H1 (cell line): Measurements from ENCODE around the gene PLXDC2. TPM values are rescaled to one million over a fixed set of nuclear protein-coding genes. Genes with fewer than 3 reads are reported as not detected.

Experiments
- CTCF ChIA-PET: fragments of 300-600 bp; sonication (Branson Sonifier 250); formaldehyde crosslinking; loops from one replicate; lab custom pipeline; 2021; ENCODE audit not compliant: partially characterized antibody; lab: Charles Lee
- POLR2A ChIA-PET: fragments of 300-600 bp; sonication (Branson Sonifier 250); formaldehyde crosslinking; loops from one replicate; lab custom pipeline; 2021; ENCODE audit warnings: inconsistent platforms; ENCODE audit not compliant: partially characterized antibody; lab: Charles Lee
- DNase-seq, 2 experiments: peaks; one replicate each; pipeline versions ENCODE4 v3.0.0 to v3.0.0-alpha.2; 2010 to 2022; ENCODE audit warnings: low spot score in 2 of 2, low read depth in 1 of 2, mixed read lengths in 1 of 2
- FAIRE-seq: peaks from 2 replicates; lab custom pipeline; 2011; peaks lifted over from hg19 to GRCh38; lab: Jason Lieb, UNC
- H2AFZ ChIP-seq: 2 replicates; pipeline ENCODE4 v1.8.1; 2012; ENCODE audit warnings: low read length, inconsistent platforms
- H2AK5ac ChIP-seq: 2 replicates; pipeline ENCODE4 v1.6.1; 2013; ENCODE audit warnings: low read depth, low read length
- H2BK120ac ChIP-seq: replicated peaks from 2 replicates; pipeline ENCODE3; 2013; ENCODE audit warnings: low read depth, low read length, inconsistent platforms
- H2BK12ac ChIP-seq: 2 replicates; pipeline ENCODE4 v1.6.1; 2013; ENCODE audit warnings: low read depth, low read length
- H2BK15ac ChIP-seq: 2 replicates; pipeline ENCODE4 v1.6.1; 2013; ENCODE audit warnings: low read length
- H2BK20ac ChIP-seq: 2 replicates; pipeline ENCODE4 v1.6.1; 2013; ENCODE audit warnings: low read length
- H2BK5ac ChIP-seq: 2 replicates; pipeline ENCODE4 v1.6.1; 2013; ENCODE audit warnings: low read depth, low read length
- H3K14ac ChIP-seq: 2 replicates; pipeline ENCODE4 v1.6.1; 2013; ENCODE audit warnings: inconsistent platforms; ENCODE audit not compliant: insufficient read length
- H3K18ac ChIP-seq: 2 replicates; pipeline ENCODE4 v1.6.1; 2013; ENCODE audit warnings: low read length; ENCODE audit errors: extremely low read depth
- H3K23ac ChIP-seq: 2 replicates; pipeline ENCODE4 v1.6.1; 2013; ENCODE audit warnings: inconsistent platforms; ENCODE audit not compliant: insufficient read length
- H3K23me2 ChIP-seq: 2 replicates; pipeline ENCODE4 v1.6.1; 2013; ENCODE audit warnings: low read depth, low read length
- H3K27ac ChIP-seq: 2 replicates; pipeline ENCODE4 v1.6.1; 2011; ENCODE audit warnings: low read depth, low read length, inconsistent platforms
- H3K27me3 ChIP-seq, 4 experiments: replicated peaks in 1 of 4; 1 replicate in 1 of 4; 2 replicates in 3 of 4; pipeline versions ENCODE4 v1.6.1 to v1.8.1; 2011 to 2013; ENCODE audit warnings: low read length in 3 of 4, mild to moderate bottlenecking in 3 of 4, inconsistent platforms in 2 of 4, mixed read lengths in 2 of 4, moderate library complexity in 1 of 4; ENCODE audit not compliant: control insufficient read depth in 3 of 4, insufficient read depth in 3 of 4; ENCODE audit errors: extremely low read depth in 1 of 4
- H3K36me3 ChIP-seq, 4 experiments: 2 replicates each; pipeline versions ENCODE4 v1.6.1 to v1.8.1; 2011 to 2013; ENCODE audit warnings: mild to moderate bottlenecking in 4 of 4, low read length in 3 of 4, moderate library complexity in 2 of 4, control low read depth in 1 of 4, inconsistent platforms in 1 of 4; ENCODE audit not compliant: insufficient read depth in 4 of 4, control insufficient read depth in 2 of 4
- H3K4ac ChIP-seq: replicated peaks from 2 replicates; pipeline ENCODE3; 2013; ENCODE audit warnings: low read length, low read depth, mixed read lengths, inconsistent platforms; ENCODE audit not compliant: insufficient read length
- H3K4me1 ChIP-seq, 4 experiments: replicated peaks in 1 of 4; 1 replicate in 1 of 4; 2 replicates in 3 of 4; pipeline versions ENCODE4 v1.6.1 to v1.8.1; 2011 to 2013; ENCODE audit warnings: low read length in 3 of 4, inconsistent platforms in 2 of 4, mixed read lengths in 1 of 4; ENCODE audit not compliant: insufficient read depth in 4 of 4, control insufficient read depth in 3 of 4
- H3K4me2 ChIP-seq, 2 experiments: 2 replicates each; pipeline versions ENCODE4 v1.6.1 to v1.8.1; 2011 to 2013; ENCODE audit warnings: low read depth in 2 of 2, low read length in 2 of 2, control low read depth in 1 of 2, inconsistent platforms in 1 of 2, mild to moderate bottlenecking in 1 of 2; ENCODE audit not compliant: insufficient read depth in 1 of 2
- H3K4me3 ChIP-seq, 4 experiments: fragments of 200-600, 300-600 bp in 1 of 4; sonication (generic), shearing (Covaris generic), sonication (Bioruptor Twin) in 1 of 4; 2 replicates each; pipeline versions ENCODE4 v1.5.1 to v1.8.1; 2011 to 2016; ENCODE audit warnings: low read length in 4 of 4, low read depth in 3 of 4, control low read depth in 2 of 4, inconsistent platforms in 2 of 4, mild to moderate bottlenecking in 2 of 4, mixed read lengths in 1 of 4, moderate library complexity in 1 of 4; ENCODE audit not compliant: insufficient read depth in 2 of 4; ENCODE audit errors: extremely low read depth in 1 of 4
- H3K56ac ChIP-seq: replicated peaks from 2 replicates; pipeline ENCODE3; 2013; ENCODE audit warnings: low read depth, mild to moderate bottlenecking, mixed read lengths, low read length, inconsistent platforms; ENCODE audit not compliant: insufficient read length
- H3K79me1 ChIP-seq: 2 replicates; pipeline ENCODE4 v1.6.1; 2013; ENCODE audit warnings: low read depth, low read length, control low read depth
- H3K79me2 ChIP-seq, 2 experiments: 2 replicates each; pipeline versions ENCODE4 v1.6.1 to v1.8.1; 2012 to 2013; ENCODE audit warnings: low read length in 2 of 2, mild to moderate bottlenecking in 2 of 2, inconsistent platforms in 1 of 2; ENCODE audit not compliant: insufficient read depth in 2 of 2, control insufficient read depth in 1 of 2
- H3K9ac ChIP-seq, 4 experiments: replicated peaks in 1 of 4; 1 replicate in 1 of 4; 2 replicates in 3 of 4; pipeline versions ENCODE4 v1.6.1 to v1.8.1; 2011 to 2013; ENCODE audit warnings: low read depth in 3 of 4, low read length in 3 of 4, control low read depth in 2 of 4, mild to moderate bottlenecking in 2 of 4, moderate library complexity in 2 of 4, inconsistent platforms in 1 of 4; ENCODE audit errors: extremely low read depth in 1 of 4
- H3K9me3 ChIP-seq, 2 experiments: 2 replicates each; pipeline versions ENCODE4 v1.6.1 to v1.8.1; 2012 to 2013; ENCODE audit warnings: mild to moderate bottlenecking in 2 of 2, moderate library complexity in 2 of 2, control low read depth in 1 of 2, inconsistent platforms in 1 of 2, low read depth in 1 of 2, low read length in 1 of 2, mixed read lengths in 1 of 2; ENCODE audit not compliant: insufficient read depth in 2 of 2
- H4K20me1 ChIP-seq, 2 experiments: replicated peaks in 1 of 2; 2 replicates each; pipeline versions ENCODE3 to v1.8.1; 2011 to 2013; ENCODE audit warnings: inconsistent platforms in 2 of 2, low read length in 2 of 2, mild to moderate bottlenecking in 1 of 2; ENCODE audit not compliant: insufficient read depth in 2 of 2, control insufficient read depth in 1 of 2
- H4K5ac ChIP-seq: 2 replicates; pipeline ENCODE4 v1.6.1; 2013; ENCODE audit warnings: low read length, low read depth, mixed read lengths, inconsistent platforms; ENCODE audit not compliant: insufficient read length
- H4K8ac ChIP-seq: 2 replicates; pipeline ENCODE4 v1.8.0; 2013; ENCODE audit warnings: mild to moderate bottlenecking, moderate library complexity, low read length, inconsistent platforms; ENCODE audit not compliant: insufficient read depth; ENCODE audit errors: extremely low read depth
- H4K91ac ChIP-seq: replicated peaks from 2 replicates; pipeline ENCODE3; 2013; ENCODE audit warnings: low read length, mixed read lengths, inconsistent platforms; ENCODE audit not compliant: insufficient read length
- BRCA1 ChIP-seq: IDR thresholded peaks from 2 replicates; pipeline ENCODE4 v1.6.1; 2012; ENCODE audit warnings: low read depth, low read length, improper control_type of control experiment
- CEBPB ChIP-seq: IDR thresholded peaks from 2 replicates; pipeline ENCODE4 v1.6.1; 2012; ENCODE audit warnings: low read depth, low read length
- CREB1 ChIP-seq: IDR thresholded peaks from 2 replicates; pipeline ENCODE4 v1.6.1; 2012; ENCODE audit warnings: inconsistent platforms
- EP300 ChIP-seq, 2 experiments: IDR thresholded peaks; 1 replicate in 1 of 2; 2 replicates in 1 of 2; pipeline ENCODE4 v1.6.1; 2011 to 2012; ENCODE audit warnings: low read depth in 2 of 2, low read length in 2 of 2, mild to moderate bottlenecking in 2 of 2, borderline replicate concordance in 1 of 2, inconsistent platforms in 1 of 2, moderate library complexity in 1 of 2
- GTF2F1 ChIP-seq: IDR thresholded peaks from 2 replicates; pipeline ENCODE4 v1.6.1; 2012; ENCODE audit warnings: low read depth, low read length, improper control_type of control experiment, borderline replicate concordance
- HDAC2 ChIP-seq, 2 experiments: fragments of 300-600 bp in 1 of 2; sonication (generic) in 1 of 2; IDR thresholded peaks; 2 replicates each; pipeline ENCODE4 v1.6.1; 2011 to 2012; ENCODE audit warnings: low read depth in 2 of 2, low read length in 2 of 2, mild to moderate bottlenecking in 2 of 2, moderate library complexity in 2 of 2, borderline replicate concordance in 1 of 2, inconsistent platforms in 1 of 2
- JUN ChIP-seq: IDR thresholded peaks from 2 replicates; pipeline ENCODE4 v1.6.1; 2011; ENCODE audit warnings: low read depth, mild to moderate bottlenecking, improper control_type of control experiment, low read length
- NRF1 ChIP-seq: IDR thresholded peaks from 2 replicates; pipeline ENCODE4 v1.6.1; 2011; ENCODE audit warnings: mild to moderate bottlenecking, low read depth, low read length, improper control_type of control experiment
- POU5F1 ChIP-seq: IDR thresholded peaks from 2 replicates; pipeline ENCODE4 v1.6.1; 2011; ENCODE audit warnings: low read depth, mild to moderate bottlenecking, low read length, moderate library complexity
- RNF2 ChIP-seq: fragments of 200-900, 300-1000 bp; sonication (generic); IDR thresholded peaks from 2 replicates; pipeline ENCODE4 v1.7.1; 2016; ENCODE audit warnings: borderline replicate concordance, low read depth, mild to moderate bottlenecking, antibody characterized with exemption, low read length; ENCODE audit not compliant: poor library complexity, severe bottlenecking; ENCODE audit errors: missing control alignments
- WGBS, 2 experiments: shearing (Covaris generic) in 1 of 2; methylation state at CpG; one replicate each; pipeline versions ENCODE4 v1.1.6 to v1.1.7; 2013 to 2015; ENCODE audit warnings: low lambda C conversion rate in 2 of 2, mixed read lengths in 2 of 2, inconsistent platforms in 1 of 2, low coverage in 1 of 2, missing lambda C conversion rate in 1 of 2; ENCODE audit not compliant: insufficient replicate concordance in 2 of 2, insufficient coverage in 1 of 2, insufficient read length in 1 of 2; ENCODE audit errors: extremely low coverage in 1 of 2, missing lambda C conversion rate in 1 of 2; 5-methylcytosine and 5-hydroxymethylcytosine counted together
- polyA plus RNA-seq, 7 experiments: library from polyadenylated mRNA; depleted of rRNA in 3 of 7; stranded (reverse) in 5 of 7; unstranded in 2 of 7; fragments of >200 nt in 5 of 7; fragments of 200-250 nt in 2 of 7; gene quantifications; 1 replicate in 5 of 7; 2 replicates in 1 of 7; 4 replicates in 1 of 7; pipeline versions ENCODE4 v1.2.1 to v1.2.3, GENCODE V29; 2011 to 2013; ENCODE audit warnings: missing spikeins in 2 of 7, mixed read lengths in 2 of 7
- total RNA-seq: library from RNA; stranded (reverse); fragmentation: NEBNext Ultra II Directional; extraction: Animal tissue kit (Norgen Biotek cat#: 25700); gene quantifications from 2 replicates; pipeline ENCODE4 v1.2.1, GENCODE V29; 2021
- TF ChIP-seq, protein P1 (sequence below): IDR thresholded peaks from 2 replicates; pipeline ENCODE4 v1.6.1; 2011; ENCODE audit warnings: low read depth, mild to moderate bottlenecking, low read length; ENCODE audit not compliant: insufficient read depth

The PLXDC2 gene
- total and polyA plus RNA-seq, 2 of the 8 experiments (the other 6 are each of a cell fraction or from before 2014, with no cell fraction given) = 23.0 to 40.5 TPM

DNA sequence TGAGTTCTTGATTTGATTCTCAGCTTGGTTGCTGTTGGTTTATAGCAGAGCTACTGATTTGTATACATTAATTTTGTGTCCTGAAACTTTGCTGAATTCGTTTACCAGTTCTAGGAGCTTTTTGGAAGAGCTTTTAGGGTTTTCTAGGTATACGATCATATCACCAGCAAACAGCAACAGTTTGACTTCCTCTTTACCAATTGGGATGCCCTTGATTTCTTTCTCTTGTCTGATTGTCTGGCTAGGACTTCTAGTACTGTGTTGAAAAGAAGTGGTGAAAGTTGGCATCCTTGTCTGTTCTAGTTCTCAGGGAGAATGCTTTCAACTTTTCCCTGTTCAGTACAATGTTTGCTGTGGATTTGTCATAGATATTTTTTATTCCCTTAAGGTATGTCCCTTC lies 86.2 kb downstream of the PLXDC2 start:
- ChIA-PET CTCF (interaction anchor here (0.6 kb wide), 1 partner anchor 893 kb away, joined by 3 read pairs; no protein-coding TSS in a partner anchor), POLR2A (no interaction called here)
- Histone ChIP-seq H3K79me2 (peaks cover 5 to 92% of the 10 kb centered on the region in 2 experiments), H2BK5ac (no peak overlapping the region), H3K4me3 (no peak overlapping the region), H4K8ac (no peak overlapping the region), H2AK5ac (no peak overlapping the region), H3K14ac (no peak overlapping the region), H2BK120ac (no peak overlapping the region), H4K20me1 (peaks cover 2 to 6% of the 10 kb centered on the region in 2 experiments), H3K4me2 (no peak overlapping the region), H3K56ac (no peak overlapping the region), H3K27me3 (no peaks in the 10 kb centered on the region), H3K36me3 (no peaks in the 10 kb centered on the region; a peak in 1 of 8 replicates), H2BK12ac (no peak overlapping the region), H4K91ac (no peak overlapping the region), H3K4ac (no peak overlapping the region), H3K9ac (no peak overlapping the region), H3K79me1 (peaks cover 3% of the 10 kb centered on the region; the same call in 1 of the 2 replicates), H4K5ac (no peak overlapping the region), H2BK15ac (no peak overlapping the region), H2AFZ (no peak overlapping the region), H2BK20ac (no peak overlapping the region), H3K9me3 (no peaks in the 10 kb centered on the region), H3K23ac (no peak overlapping the region), H3K18ac (no peak overlapping the region), H3K23me2 (no peaks in the 10 kb centered on the region), H3K4me1 (peaks cover 0 to 8% (median 5%) of the 10 kb centered on the region in 4 experiments; a peak in 5 of 7 replicates), H3K27ac (no peak overlapping the region)
- DNase-seq (no peak), FAIRE-seq (no peak)
- 87% methylated on average over 2 of the region's 2 CpGs; no CpG with 5 or more reads in 1 of the 2 experiments for WGBS, 2 experiments
- TF ChIP-seq POU5F1 (no peak), NRF1 (no peak), EP300 (IDR thresholded peaks at IDR 0.05; ENCODE audit: borderline replicate concordance in 1 of 2, low read depth in 2 of 2, low read length in 2 of 2) (no peak), CREB1 (no peak), BRCA1 (no peak), CEBPB (no peak), JUN (no peak), RNF2 (no peak), HDAC2 (IDR thresholded peaks at IDR 0.05; ENCODE audit: borderline replicate concordance in 1 of 2, low read depth in 2 of 2, low read length in 2 of 2) (no peak), GTF2F1 (no peak)
- TF ChIP-seq, protein P1, sequence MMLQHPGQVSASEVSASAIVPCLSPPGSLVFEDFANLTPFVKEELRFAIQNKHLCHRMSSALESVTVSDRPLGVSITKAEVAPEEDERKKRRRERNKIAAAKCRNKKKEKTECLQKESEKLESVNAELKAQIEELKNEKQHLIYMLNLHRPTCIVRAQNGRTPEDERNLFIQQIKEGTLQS = no peak
